ENCODE results near the gene UBE2F. TPM values are rescaled to one million over a fixed set of nuclear protein-coding genes. Genes with fewer than 3 reads are reported as not detected.

UBE2F gene
- total RNA-seq, 2 experiments from 2014 or later, result 22.1 to 44.1 TPM

Other genes with a start within 250 kb of the UBE2F start
- gene RBM44, start 168.2 kb upstream of the UBE2F start, total RNA-seq, result 1 to 10 TPM in 1 of 2 experiments, under 1 TPM in 1; 0.42 to 1.2 TPM
- 1 to 10 TPM in 1 of 2 experiments, under 1 TPM in 1; 0.64 to 3.9 TPM for gene RAMP1, start 107.4 kb upstream of the UBE2F start, total RNA-seq
- 10 to 100 TPM; 29.1 to 53.8 TPM for gene SCLY, start 94.0 kb downstream of the UBE2F start, total RNA-seq
- gene ESPNL, start 133.3 kb downstream of the UBE2F start, total RNA-seq, result under 1 TPM in 1 of 2 experiments, not detected in 1; 0.05 TPM
- gene KLHL30, start 171.7 kb downstream of the UBE2F start, total RNA-seq, result not detected
- gene ERFE, start 192.0 kb downstream of the UBE2F start, total RNA-seq, result not detected
- 10 to 100 TPM; 52.6 to 61.7 TPM for gene ILKAP, start 236.7 kb downstream of the UBE2F start, total RNA-seq